Measurements from ENCODE around the gene ATP6V1B1. TPM values are rescaled to one million over a fixed set of nuclear protein-coding genes. Genes with fewer than 3 reads are reported as not detected.

ATP6V1B1 gene
- total RNA-seq, 1 experiment from 2014 or later: not detected

- no peak for TF ChIP-seq MXD4 (CRISPR knock-in tag; IDR thresholded peaks at IDR 0.05; ENCODE audit: borderline replicate concordance)
- TF ChIP-seq MYBL2 (CRISPR knock-in tag; IDR thresholded peaks at IDR 0.05): no peak
Measured at GRCh38 chr2:70916291-70916690, 19.4 kb upstream of the ATP6V1B1 start (continued).

GRCh38 chr2:70918016-70918415, 17.7 kb upstream of the ATP6V1B1 start:
- Mint-ChIP-seq H3K9me3 (no peaks in the 10 kb centered on the region), H3K27me3 (ENCODE audit: low read depth) (peaks cover 38% of the 10 kb centered on the region), H3K27ac (no peak overlapping the region), H3K36me3 (no peaks in the 10 kb centered on the region), H3K4me1 (peaks cover 9% of the 10 kb centered on the region), H3K4me3 (no peak overlapping the region)
- DNase-seq (ENCODE audit: low spot score) (no peak), ATAC-seq (no peak)
- no peak for TF ChIP-seq CDX4 (CRISPR knock-in tag; IDR thresholded peaks at IDR 0.05; ENCODE audit: borderline replicate concordance)
- no peak for TF ChIP-seq ATF1 (CRISPR knock-in tag; IDR thresholded peaks at IDR 0.05)
- no peak for TF ChIP-seq ZNF219 (CRISPR knock-in tag; IDR thresholded peaks at IDR 0.05; ENCODE audit: borderline replicate concordance)
- TF ChIP-seq MXD4 (CRISPR knock-in tag; IDR thresholded peaks at IDR 0.05; ENCODE audit: borderline replicate concordance): no peak
- TF ChIP-seq NR1H2 (CRISPR knock-in tag; IDR thresholded peaks at IDR 0.05): no peak
- no peak for TF ChIP-seq ZNF138 (CRISPR knock-in tag; conservative IDR thresholded peaks at IDR 0.05)
- no peak for TF ChIP-seq FOXP1 (CRISPR knock-in tag; IDR thresholded peaks at IDR 0.05; ENCODE audit: borderline replicate concordance)
- TF ChIP-seq ZMAT4 (CRISPR knock-in tag; IDR thresholded peaks at IDR 0.05): no peak
- TF ChIP-seq HMGA2 (CRISPR knock-in tag; IDR thresholded peaks at IDR 0.05): no peak
- TF ChIP-seq NFE2L1 (CRISPR knock-in tag; IDR thresholded peaks at IDR 0.05): no peak
- POLR2A ChIA-PET: no interaction called here
- CTCF ChIA-PET: interaction anchor here (0.6 to 2.5 kb wide), 3 partner anchors 22 to 57 kb away, joined by 3 to 11 read pairs (median 5); no protein-coding TSS in a partner anchor

- DNase-seq (ENCODE audit: low spot score) (peak; percentile 94), ATAC-seq (peak; percentile 88)
- H3K27me3 Mint-ChIP-seq (ENCODE audit: low read depth): peaks cover 34% of the 10 kb centered on the region
- no peak overlapping the region for H3K27ac Mint-ChIP-seq
- H3K9me3 Mint-ChIP-seq: no peaks in the 10 kb centered on the region
- ChIA-PET POLR2A (interaction anchor here (0.6 kb wide), 1 partner anchor 129 kb away, joined by 3 read pairs; no protein-coding TSS in a partner anchor), CTCF (interaction anchor here (0.6 to 4.7 kb wide), 28 partner anchors 7 to 152 kb away, joined by 3 to 55 read pairs (median 5); partner anchors contain the start of genes ADD2, ATP6V1B1 and FIGLA)
- peaks cover 13% of the 10 kb centered on the region for H3K4me1 Mint-ChIP-seq
- no peak overlapping the region for H3K4me3 Mint-ChIP-seq
- TF ChIP-seq PREB (CRISPR knock-in tag; IDR thresholded peaks at IDR 0.05; ENCODE audit: borderline replicate concordance) (no peak), ATF1 (CRISPR knock-in tag; IDR thresholded peaks at IDR 0.05) (no peak), GABPB1 (CRISPR knock-in tag; IDR thresholded peaks at IDR 0.05) (peak; percentile 44; the same call in 1 of the 2 replicates), HMGA2 (CRISPR knock-in tag; IDR thresholded peaks at IDR 0.05) (no peak), TCF7 (CRISPR knock-in tag; IDR thresholded peaks at IDR 0.05; ENCODE audit: low read depth) (no peak), CTCF (IDR thresholded peaks at IDR 0.05) (peak; percentile 92), TEAD4 (CRISPR knock-in tag; IDR thresholded peaks at IDR 0.05) (peak; percentile 52; the same call in 1 of the 2 replicates), ZNF532 (CRISPR knock-in tag; IDR thresholded peaks at IDR 0.05; ENCODE audit: borderline replicate concordance) (no peak), FOXK1 (CRISPR knock-in tag; IDR thresholded peaks at IDR 0.05) (peak; percentile 69; the same call in 1 of the 2 replicates), CDX4 (CRISPR knock-in tag; IDR thresholded peaks at IDR 0.05; ENCODE audit: borderline replicate concordance) (no peak), CREB1 (CRISPR knock-in tag; IDR thresholded peaks at IDR 0.05) (no peak), TEAD1 (CRISPR knock-in tag; IDR thresholded peaks at IDR 0.05) (peak; percentile 49; the same call in 1 of the 2 replicates), ZNF671 (CRISPR knock-in tag; IDR thresholded peaks at IDR 0.05) (no peak)
- no peaks in the 10 kb centered on the region for H3K36me3 Mint-ChIP-seq
Measured at GRCh38 chr2:70919672-70920366, 15.9 kb upstream of the ATP6V1B1 start.
